ENCODE data around the gene ARHGDIB.

Gene ARHGDIB

GRCh38 chr12:14931791-14932560 lies 29.4 kb downstream of the ARHGDIB start:
- DNase-seq (ENCODE audit: low read depth in 3 of 3, low spot score in 1 of 3): no peak

GRCh38 chr12:14931359-14931758 lies 30.0 kb downstream of the ARHGDIB start:
- no peak for DNase-seq (ENCODE audit: low read depth in 3 of 3, low spot score in 1 of 3)

GRCh38 chr12:14930299-14930698 lies 31.1 kb downstream of the ARHGDIB start:
- no peak for DNase-seq (ENCODE audit: low read depth in 3 of 3, low spot score in 1 of 3)

DNA sequence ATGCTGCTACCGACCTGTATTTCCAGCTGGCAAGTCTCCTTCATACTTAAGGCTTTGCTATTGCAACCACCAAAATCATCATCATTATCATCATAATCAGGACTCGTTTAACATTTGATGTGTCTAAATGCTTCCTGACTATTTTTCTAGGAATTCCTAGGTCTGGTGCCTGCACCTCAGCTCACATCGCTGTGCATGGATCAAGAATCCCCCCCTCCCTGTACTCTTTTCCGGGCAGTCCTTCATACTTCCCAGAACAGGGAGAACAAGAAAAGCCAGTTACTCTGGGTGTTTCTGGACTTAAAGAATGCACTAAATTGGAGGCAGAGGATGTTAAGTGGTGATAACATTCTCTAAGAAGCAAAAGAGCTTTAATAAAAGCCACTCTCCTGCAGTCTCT lies 32.5 kb downstream of the ARHGDIB start:
- DNase-seq (ENCODE audit: low read depth in 3 of 3, low spot score in 1 of 3): no peak

GRCh38 chr12:14927267-14927666 lies 34.1 kb downstream of the ARHGDIB start:
- DNase-seq (ENCODE audit: low read depth in 3 of 3, low spot score in 1 of 3): no peak

GRCh38 chr12:14924541-14924940 lies 36.9 kb downstream of the ARHGDIB start:
- no peak for DNase-seq (ENCODE audit: low read depth in 3 of 3, low spot score in 1 of 3)

GRCh38 chr12:14923944-14924343 lies 37.5 kb downstream of the ARHGDIB start:
- no peak for DNase-seq (ENCODE audit: low read depth in 3 of 3, low spot score in 1 of 3)

DNA sequence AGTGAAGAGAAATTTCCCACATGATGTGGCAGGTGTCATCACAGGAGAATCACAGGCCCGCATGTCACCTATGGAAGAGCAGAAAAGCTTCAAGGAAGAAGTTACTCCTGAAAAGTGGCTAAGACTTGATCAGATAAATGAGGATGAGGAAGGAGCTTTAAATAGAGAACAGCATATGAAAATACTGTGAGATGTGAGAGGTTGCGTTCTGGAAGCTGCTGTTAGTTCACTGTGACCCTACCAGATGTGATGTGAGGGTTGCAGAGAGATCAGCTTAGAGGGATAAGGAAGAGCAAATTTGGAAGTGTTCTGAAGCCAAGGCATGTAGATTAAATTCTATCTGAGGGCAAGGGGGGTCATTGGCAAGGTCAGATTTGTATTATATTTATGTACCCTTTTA lies 40.2 kb downstream of the ARHGDIB start:
- DNase-seq (ENCODE audit: low read depth in 3 of 3, low spot score in 1 of 3): no peak

- no peak for DNase-seq (ENCODE audit: low read depth in 3 of 3, low spot score in 1 of 3)
Observed at GRCh38 chr12:14920475-14921126, 40.8 kb downstream of the ARHGDIB start.

DNA sequence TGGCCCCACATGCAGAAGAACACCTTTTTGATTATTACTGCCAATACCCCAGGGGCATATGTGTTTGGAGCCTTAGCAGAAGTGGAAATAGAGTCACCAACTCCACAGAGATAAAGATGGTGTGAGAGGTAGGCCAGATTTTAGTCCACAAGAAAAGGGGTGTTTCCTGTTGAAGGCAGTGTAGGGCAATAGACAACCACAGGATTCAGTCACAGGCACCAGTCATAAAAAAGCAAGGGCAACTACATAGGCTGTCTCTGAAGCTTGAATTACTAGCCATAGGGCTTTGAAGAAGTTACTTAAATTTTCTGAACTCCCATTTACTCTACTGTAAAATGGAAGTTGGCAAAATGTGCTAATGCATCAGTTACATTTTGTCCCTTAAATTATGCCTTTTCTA lies 41.9 kb downstream of the ARHGDIB start:
- no peak for DNase-seq (ENCODE audit: low read depth in 3 of 3, low spot score in 1 of 3)

DNA sequence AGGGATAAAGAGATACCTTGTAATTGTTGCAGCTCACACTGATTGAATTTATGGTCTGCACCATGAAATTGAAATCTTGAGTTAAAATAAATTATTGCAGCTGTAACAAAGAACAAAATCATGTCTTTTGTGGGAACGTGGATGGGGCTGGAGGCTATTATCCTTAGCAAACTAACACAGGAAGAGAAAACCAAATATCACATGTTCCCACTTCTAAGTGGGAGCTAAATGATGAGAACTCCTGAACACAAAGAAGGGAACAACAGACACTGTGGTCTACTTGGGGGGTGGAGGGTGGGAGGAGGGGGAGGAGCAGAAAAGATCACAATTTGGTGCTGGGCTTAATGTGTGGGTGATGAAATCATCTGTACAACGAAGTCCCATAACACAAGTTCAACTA lies 45.7 kb downstream of the ARHGDIB start:
- no peak for DNase-seq (ENCODE audit: low read depth in 3 of 3, low spot score in 1 of 3)

DNA sequence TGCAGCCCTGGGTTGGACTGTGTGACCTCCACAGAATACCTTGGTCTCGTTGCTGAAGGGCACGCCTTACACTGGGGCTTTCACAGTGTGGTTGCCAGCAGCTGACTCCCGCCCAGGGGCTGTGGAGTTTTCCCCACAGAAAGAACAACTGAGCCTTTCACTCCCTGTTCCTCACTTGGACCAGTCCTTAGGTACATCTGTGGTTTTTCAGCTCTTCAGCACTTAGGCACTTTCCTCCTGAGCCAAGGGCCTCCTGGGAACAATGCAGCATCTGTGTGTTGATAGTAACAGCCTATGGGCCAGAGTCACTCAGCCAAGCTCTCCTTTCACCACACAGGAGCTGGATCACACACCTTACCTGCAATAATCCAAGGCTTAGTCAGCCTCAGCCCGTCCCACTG lies 48.0 kb downstream of the ARHGDIB start:
- no peak for DNase-seq (ENCODE audit: low read depth in 3 of 3, low spot score in 1 of 3)

DNA sequence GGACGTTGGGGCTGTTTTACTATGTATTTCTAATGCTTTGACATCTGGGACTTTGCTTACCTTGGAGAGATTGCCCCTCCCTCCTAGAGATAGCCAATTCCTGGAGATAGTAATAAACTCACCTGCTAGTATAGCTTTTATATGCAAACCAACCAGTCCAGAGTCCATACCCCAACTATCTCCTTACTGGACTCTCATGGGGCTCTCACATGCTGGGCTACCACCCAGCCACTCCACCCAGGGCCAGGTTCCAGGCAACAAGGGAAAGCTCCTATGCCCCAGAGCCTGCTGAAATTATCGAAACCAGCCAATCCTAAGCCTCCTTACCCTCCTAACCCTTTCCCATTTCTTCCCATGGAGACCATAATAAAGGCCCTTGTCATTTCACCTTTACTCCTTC lies 50.3 kb downstream of the ARHGDIB start:
- DNase-seq (ENCODE audit: low read depth in 3 of 3, low spot score in 1 of 3): no peak

- DNase-seq (ENCODE audit: low read depth in 3 of 3, low spot score in 1 of 3): no peak
Observed at GRCh38 chr12:14910090-14910915, 51.1 kb downstream of the ARHGDIB start.

- no peak for DNase-seq (ENCODE audit: low read depth in 3 of 3, low spot score in 1 of 3)
Observed at GRCh38 chr12:14907953-14908352, 53.4 kb downstream of the ARHGDIB start.

GRCh38 chr12:14906114-14906513 lies 55.3 kb downstream of the ARHGDIB start:
- no peak for DNase-seq (ENCODE audit: low read depth in 3 of 3, low spot score in 1 of 3)

- DNase-seq (ENCODE audit: low read depth in 3 of 3, low spot score in 1 of 3): no peak
Observed at GRCh38 chr12:14905269-14906004, 56.0 kb downstream of the ARHGDIB start.

DNA sequence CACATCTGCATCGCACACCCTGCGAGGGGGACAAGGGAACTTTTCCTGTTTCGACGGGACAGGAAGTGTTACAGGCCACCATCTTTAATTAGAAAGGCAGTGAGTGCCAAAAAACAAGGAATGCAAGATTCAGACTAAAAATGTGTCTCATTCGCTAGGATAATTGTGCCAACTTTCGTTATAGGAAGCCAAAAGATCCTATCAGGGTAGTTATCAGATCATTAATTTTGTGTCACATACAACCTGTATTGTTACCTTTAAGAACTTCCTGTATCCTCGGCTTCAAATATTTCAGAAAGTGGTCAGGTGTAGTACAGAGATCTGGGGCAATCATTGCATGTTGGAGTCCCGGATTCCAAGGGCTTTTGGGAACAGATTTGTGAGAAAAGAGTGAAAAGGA lies 56.5 kb downstream of the ARHGDIB start:
- no peak for DNase-seq (ENCODE audit: low read depth in 3 of 3, low spot score in 1 of 3)

GRCh38 chr12:14903386-14904098 lies 57.9 kb downstream of the ARHGDIB start:
- no peak for DNase-seq (ENCODE audit: low read depth in 3 of 3, low spot score in 1 of 3)

- DNase-seq (ENCODE audit: low read depth in 3 of 3, low spot score in 1 of 3): no peak
Observed at GRCh38 chr12:14902465-14902864, 58.9 kb downstream of the ARHGDIB start.

DNA sequence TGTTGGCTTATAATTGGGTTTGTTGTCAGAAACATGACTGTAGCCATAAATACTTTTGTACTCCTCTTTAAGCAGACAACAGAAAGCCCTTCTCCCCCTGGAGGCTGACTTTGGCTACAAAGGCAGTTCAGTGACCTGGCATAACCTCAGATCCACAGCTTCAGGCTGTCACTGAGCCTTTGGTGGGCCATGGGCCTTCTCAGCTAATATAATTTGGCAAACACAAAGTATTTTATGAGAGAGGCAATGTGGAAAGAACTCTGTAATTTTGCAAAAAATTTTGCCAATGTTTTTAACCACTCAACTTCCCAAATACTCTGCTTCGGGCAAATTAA lies 60.2 kb downstream of the ARHGDIB start:
- DNase-seq (ENCODE audit: low read depth in 3 of 3, low spot score in 1 of 3): no peak
